NCI-H1105 (cell line): ENCODE results near the gene SEL1L2.

Source experiments
- DNase-seq: peaks from one replicate; lab custom pipeline; 2025; lab: John Stamatoyannopoulos, UW

The SEL1L2 gene

DNA sequence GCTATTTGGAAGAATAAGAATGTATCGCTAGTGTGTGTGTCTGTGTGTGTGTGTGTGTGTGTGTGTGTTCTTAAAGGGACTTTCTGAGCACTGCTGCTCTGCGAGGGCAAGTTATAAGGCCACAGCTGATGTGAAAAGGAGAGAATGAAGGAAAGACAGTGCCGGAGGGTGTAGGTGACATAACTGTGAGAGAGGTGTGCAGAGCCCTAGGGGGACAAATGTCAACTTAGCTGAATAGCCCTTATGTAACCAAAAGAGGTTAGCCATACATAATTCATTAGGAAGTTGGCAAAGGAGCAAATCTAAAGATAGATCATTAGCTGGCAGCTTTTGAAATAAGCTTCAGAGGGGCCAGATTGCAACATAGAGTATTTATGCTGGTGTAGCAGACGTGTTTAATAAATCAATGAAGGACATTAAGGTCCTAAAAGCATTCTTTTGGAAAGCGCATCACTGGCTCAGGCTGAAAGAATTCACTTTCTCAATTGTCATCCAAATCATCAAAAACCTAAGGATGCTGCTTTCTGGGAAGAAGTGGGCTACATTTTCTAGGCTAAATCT lies 124.5 kb downstream of the SEL1L2 start:
- no peak for DNase-seq

GRCh38 chr20:13865156-13865555 lies 125.3 kb downstream of the SEL1L2 start:
- no peak for DNase-seq

GRCh38 chr20:13863244-13863643 lies 127.2 kb downstream of the SEL1L2 start:
- no peak for DNase-seq

- no peak for DNase-seq
These were observed 128.2 kb downstream of the SEL1L2 start for GRCh38 chr20:13862245-13862644.

- DNase-seq = no peak
These were observed 131.5 kb downstream of the SEL1L2 start for GRCh38 chr20:13858871-13859270.

DNA sequence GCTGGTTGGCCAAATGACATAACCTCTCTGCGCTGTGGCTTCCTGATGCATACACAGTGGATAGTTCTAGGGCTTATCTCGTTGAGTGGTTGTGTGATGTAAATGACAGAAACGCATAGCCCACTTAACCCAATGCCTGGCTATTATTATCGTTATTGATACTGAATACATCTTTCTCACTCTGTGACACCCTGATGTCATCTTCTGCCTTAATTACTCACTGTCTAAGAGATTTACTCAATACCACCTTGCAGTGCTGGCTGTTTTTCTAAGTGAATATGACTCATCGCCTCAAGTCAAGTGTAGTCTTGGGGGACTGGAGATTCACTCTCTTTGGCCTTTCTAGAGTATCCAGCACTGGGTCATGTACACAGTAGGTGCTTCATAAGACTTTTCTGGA lies 132.0 kb downstream of the SEL1L2 start:
- no peak for DNase-seq

GRCh38 chr20:13857961-13858360 lies 132.5 kb downstream of the SEL1L2 start:
- DNase-seq = no peak

GRCh38 chr20:13857304-13857703 lies 133.1 kb downstream of the SEL1L2 start:
- DNase-seq = peak; percentile 41

- DNase-seq = no peak
These were observed 134.1 kb downstream of the SEL1L2 start for GRCh38 chr20:13856354-13856753.

DNA sequence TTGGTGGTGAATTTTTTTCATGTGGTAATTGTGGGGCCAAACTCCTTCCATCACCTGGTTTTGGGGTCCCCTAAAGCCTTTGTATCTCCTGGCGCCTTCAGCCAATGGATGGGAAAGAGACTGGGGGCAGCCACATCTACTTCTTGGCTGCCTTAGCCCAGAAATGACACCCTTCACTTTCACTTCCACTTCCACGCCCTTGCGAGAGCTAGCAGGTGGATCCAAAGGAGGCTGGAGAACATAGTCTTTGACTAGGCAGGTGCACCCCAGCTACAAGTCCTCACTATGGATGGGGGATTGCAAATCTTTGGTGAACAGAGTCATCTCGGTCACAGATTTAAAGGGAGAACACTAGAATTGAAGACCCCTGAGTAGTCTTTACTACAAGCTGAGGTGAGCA lies 134.8 kb downstream of the SEL1L2 start:
- DNase-seq = no peak

GRCh38 chr20:13852306-13852705 lies 138.1 kb downstream of the SEL1L2 start:
- no peak for DNase-seq

GRCh38 chr20:13851279-13851678 lies 139.1 kb downstream of the SEL1L2 start:
- no peak for DNase-seq

- DNase-seq = no peak
These were observed 146.1 kb downstream of the SEL1L2 start for GRCh38 chr20:13844296-13844695.

DNA sequence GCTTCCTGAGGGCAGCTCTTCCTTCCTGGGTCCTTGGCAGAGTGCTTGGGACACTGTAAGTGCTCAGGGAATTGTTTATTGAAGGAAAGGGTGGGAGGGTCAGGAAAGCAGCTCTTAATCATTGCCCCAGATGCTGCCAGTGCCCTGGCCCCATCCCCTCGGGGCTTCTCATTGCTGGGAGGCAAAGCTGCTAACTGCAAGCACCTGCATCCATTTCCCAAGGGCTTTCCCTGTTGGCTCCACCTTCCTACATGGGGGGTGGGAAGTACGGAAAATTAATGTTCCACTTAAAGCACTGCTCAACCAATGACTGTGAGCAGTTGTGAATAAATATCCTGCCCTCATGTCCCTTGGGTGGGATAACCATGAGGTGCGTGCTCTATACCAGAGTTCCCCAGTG lies 149.2 kb downstream of the SEL1L2 start:
- no peak for DNase-seq

GRCh38 chr20:13840093-13840465 lies 150.3 kb downstream of the SEL1L2 start:
- no peak for DNase-seq

GRCh38 chr20:13839421-13840092 lies 150.9 kb downstream of the SEL1L2 start:
- no peak for DNase-seq

- DNase-seq = no peak
These were observed 151.8 kb downstream of the SEL1L2 start for GRCh38 chr20:13838664-13839063.

DNA sequence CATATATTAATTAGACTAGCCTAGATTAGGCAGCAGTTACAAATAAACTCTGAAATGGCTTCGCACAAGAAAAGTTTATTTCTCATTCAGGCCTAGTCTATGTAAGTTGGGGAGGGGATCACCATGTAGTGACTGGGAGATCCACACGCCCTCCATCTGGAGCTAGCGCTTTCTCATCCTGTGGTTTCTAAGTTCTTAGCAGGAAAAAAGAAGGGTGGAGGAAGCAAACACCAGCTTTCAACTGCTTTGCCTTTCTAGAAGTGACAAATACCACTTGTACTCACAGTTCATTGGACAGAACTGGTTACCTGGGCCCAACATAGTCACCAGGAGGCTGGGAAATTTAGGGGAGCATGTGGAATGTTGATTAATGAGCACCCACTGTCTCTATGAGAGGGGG lies 158.9 kb downstream of the SEL1L2 start:
- no peak for DNase-seq

DNA sequence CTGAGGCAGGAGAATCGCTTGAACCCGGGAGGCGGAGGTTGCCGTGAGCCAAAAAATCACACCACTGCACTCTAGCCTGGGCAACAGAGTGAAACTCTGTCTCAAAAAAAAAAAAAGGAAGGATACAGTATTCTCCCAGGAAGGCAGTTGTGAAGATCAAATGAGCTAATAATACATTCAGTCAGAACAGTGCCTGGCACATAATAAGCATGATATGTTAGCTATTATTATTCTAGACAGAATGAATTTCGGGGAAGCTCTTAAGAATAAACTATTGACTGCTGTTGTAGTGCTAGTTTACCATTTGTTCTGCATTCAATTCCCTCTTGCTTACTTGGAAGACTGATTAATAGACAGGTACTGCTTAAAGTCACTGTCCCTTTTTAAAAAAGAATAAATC lies 164.9 kb downstream of the SEL1L2 start:
- DNase-seq = no peak

DNA sequence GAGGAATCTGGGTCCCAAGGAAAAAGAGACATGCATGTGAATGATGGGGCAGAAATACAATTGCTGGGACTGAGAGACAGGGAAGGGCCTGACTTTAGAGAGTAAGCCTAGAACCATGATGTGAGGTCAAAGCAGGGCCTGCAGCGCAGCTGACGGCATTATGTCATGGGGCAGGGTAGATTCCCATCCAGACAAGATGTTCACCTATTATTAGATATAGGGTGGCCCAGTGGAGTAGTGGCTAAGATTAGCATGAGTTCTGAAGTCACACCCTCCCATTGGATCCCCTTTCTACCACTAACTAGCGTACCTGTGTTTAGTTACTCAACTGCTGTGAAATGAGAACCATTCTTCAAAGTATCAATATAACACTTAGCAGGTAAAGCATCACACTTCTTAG lies 166.0 kb downstream of the SEL1L2 start:
- DNase-seq = no peak

DNA sequence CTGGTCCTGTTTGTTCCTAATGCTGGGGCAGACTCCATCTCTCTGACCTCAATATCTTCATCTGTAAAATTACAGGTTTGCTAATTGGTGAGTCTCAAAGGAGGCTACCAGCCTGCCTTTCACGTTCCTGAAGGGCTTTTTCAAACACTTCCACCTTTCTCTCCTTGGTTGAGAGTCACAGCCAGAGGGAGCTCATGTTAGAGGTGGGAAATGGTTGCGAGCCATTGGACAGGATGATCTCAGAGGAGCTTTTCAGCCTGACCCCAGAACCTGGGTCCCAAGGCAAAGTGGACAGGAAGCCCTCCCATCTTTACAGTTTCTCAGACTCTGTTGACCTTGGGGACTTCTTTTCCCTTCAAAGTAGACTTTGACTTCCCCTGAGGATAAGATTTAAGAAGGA lies 168.0 kb downstream of the SEL1L2 start:
- no peak for DNase-seq

DNA sequence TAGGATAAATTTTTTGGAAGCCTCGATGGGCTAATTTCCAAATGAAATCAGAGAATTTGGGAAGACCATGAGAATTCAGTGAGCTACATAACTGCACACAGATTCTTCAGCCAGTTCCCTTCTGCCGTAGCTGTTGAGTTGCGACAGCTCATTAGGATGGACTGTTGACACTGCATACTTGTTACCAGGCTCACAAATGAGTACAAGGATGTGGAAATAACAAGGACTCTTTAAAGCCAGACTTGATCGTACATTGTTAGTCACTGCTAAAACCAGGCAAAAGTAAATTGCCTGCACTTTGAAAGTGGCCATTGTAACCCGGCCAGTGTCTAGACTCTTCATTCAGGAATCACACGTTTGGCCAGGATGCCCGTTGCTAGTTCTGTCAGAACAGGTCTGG lies 168.5 kb downstream of the SEL1L2 start:
- DNase-seq = no peak

GRCh38 chr20:13819885-13820645 lies 170.3 kb downstream of the SEL1L2 start:
- peak; percentile 49 for DNase-seq

DNA sequence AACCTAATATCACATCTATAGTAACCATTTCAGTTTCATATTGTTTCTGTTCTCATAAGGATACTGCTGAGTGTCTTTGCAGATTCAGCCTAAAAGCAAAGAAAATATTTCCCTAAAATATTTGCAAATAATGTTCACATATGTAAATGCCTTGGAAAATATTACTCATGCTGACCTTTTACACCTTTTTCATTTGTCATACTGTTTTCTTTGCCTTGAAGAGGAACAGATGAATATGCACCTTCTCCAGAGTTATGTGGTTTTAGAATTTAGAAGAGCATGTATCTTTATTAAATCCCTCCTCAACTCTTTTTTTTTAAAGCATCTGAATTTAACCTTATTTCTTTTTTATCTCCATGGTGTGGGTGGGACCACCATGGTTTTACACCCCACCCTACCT lies 173.1 kb downstream of the SEL1L2 start:
- no peak for DNase-seq
